DLD1 (cell line): Measurements from ENCODE around the gene FANCM.

Source experiments
- in situ Hi-C: cut with HindIII; loops from 2 replicates; pipeline ENCODE4 v1.10.0; 2017; ENCODE audit warnings: low sequenced_read_pairs

Gene FANCM

GRCh38 chr14:45135659-45136395 is at the start of gene FANCM:
Gene FANCM, plus strand, starts transcription at chr14:45135930. Its CDS starts 102 bp downstream, at chr14:45136032.
- in situ Hi-C loops, result no loop called here

- in situ Hi-C loops, result no loop called here
Observed at GRCh38 chr14:45089813-45090212, 45.9 kb upstream of the FANCM start.

GRCh38 chr14:45091710-45092109 is 44.0 kb upstream of the FANCM start:
- in situ Hi-C loops, result no loop called here

- in situ Hi-C loops, result no loop called here
Observed at GRCh38 chr14:45094275-45094674, 41.5 kb upstream of the FANCM start.

GRCh38 chr14:45095143-45095542 is 40.6 kb upstream of the FANCM start:
- in situ Hi-C loops, result no loop called here

GRCh38 chr14:45096218-45096617 is 39.5 kb upstream of the FANCM start:
- in situ Hi-C loops, result no loop called here

GRCh38 chr14:45103806-45104205 is 31.9 kb upstream of the FANCM start:
- in situ Hi-C loops, result no loop called here

GRCh38 chr14:45104561-45104960 is 31.2 kb upstream of the FANCM start:
- in situ Hi-C loops, result no loop called here

GRCh38 chr14:45112896-45113781 is 22.6 kb upstream of the FANCM start:
- in situ Hi-C loops, result no loop called here

- in situ Hi-C loops, result no loop called here
Observed at GRCh38 chr14:45114327-45114726, 21.4 kb upstream of the FANCM start.

- in situ Hi-C loops, result no loop called here
Observed at GRCh38 chr14:45118594-45118993, 17.1 kb upstream of the FANCM start.

GRCh38 chr14:45120096-45120495 is 15.6 kb upstream of the FANCM start:
- in situ Hi-C loops, result no loop called here

- in situ Hi-C loops, result no loop called here
Observed at GRCh38 chr14:45123271-45123670, 12.5 kb upstream of the FANCM start.

- in situ Hi-C loops, result no loop called here
Observed at GRCh38 chr14:45125754-45126153, 10.0 kb upstream of the FANCM start.

GRCh38 chr14:45128963-45129629 is 6.6 kb upstream of the FANCM start:
- in situ Hi-C loops, result no loop called here

- in situ Hi-C loops, result no loop called here
Observed at GRCh38 chr14:45133683-45134050, 2.1 kb upstream of the FANCM start.

- in situ Hi-C loops, result no loop called here
Observed at GRCh38 chr14:45134051-45134958, 1.4 kb upstream of the FANCM start, which contains the start of gene FKBP3. Gene FKBP3, minus strand, starts transcription at chr14:45134481. Its CDS starts 25 bp downstream, at chr14:45134456.

- in situ Hi-C loops, result no loop called here
Observed at GRCh38 chr14:45135156-45135555, 574 bp upstream of the FANCM start.

- in situ Hi-C loops, result no loop called here
Observed at GRCh38 chr14:45136399-45136798, 669 bp downstream of the FANCM start.

- in situ Hi-C loops, result no loop called here
Observed at GRCh38 chr14:45140661-45141187, 5.0 kb downstream of the FANCM start.
